Tibial nerve (tissue), 4 donors: ENCODE results near the gene ASCC1. TPM values are rescaled to one million over a fixed set of nuclear protein-coding genes. Genes with fewer than 3 reads are reported as not detected.

Experiments used
- DNase-seq, 2 donors: peaks; one replicate each; pipeline ENCODE4 v3.0.0-alpha.2; 2019; ENCODE audit warnings: low spot score in 2 of 2
- H3K27ac ChIP-seq, 4 donors: fragments of 200-600 bp; sonication (generic) in 3 of 4; one replicate each; pipeline ENCODE4 v1.5.1; 2017 to 2019; ENCODE audit warnings: mild to moderate bottlenecking in 1 of 4
- H3K27me3 ChIP-seq, 2 donors: fragments of 200-600 bp; sonication (generic) in 1 of 2; one replicate each; pipeline versions ENCODE4 v1.5.1 to v1.6.0; 2017 to 2019
- H3K36me3 ChIP-seq, 3 donors: fragments of 200-600 bp; sonication (generic); one replicate each; pipeline ENCODE4 v1.5.1; 2018 to 2019
- H3K4me1 ChIP-seq, 4 donors: fragments of 200-600 bp; sonication (generic) in 3 of 4; one replicate each; pipeline ENCODE4 v1.5.1; 2017 to 2019
- H3K4me3 ChIP-seq, 4 donors: fragments of 200-600 bp; sonication (generic) in 3 of 4; one replicate each; pipeline ENCODE4 v1.5.1; 2017 to 2019; ENCODE audit warnings: mild to moderate bottlenecking in 1 of 4, moderate library complexity in 1 of 4
- H3K9me3 ChIP-seq, 4 donors: fragments of 200-600 bp; sonication (generic) in 3 of 4; one replicate each; pipeline ENCODE4 v1.5.1; 2017 to 2019
- EP300 ChIP-seq, 2 donors: sonication (generic); formaldehyde crosslinking; IDR thresholded peaks; one replicate each; pipeline ENCODE4 v1.6.1; 2017; ENCODE audit warnings: antibody characterized with exemption in 2 of 2, mild to moderate bottlenecking in 1 of 2
- POLR2A ChIP-seq, 2 donors: fragments of 450-650 bp; IDR thresholded peaks; one replicate each; pipeline ENCODE4 v1.6.1; 2017; ENCODE audit warnings: antibody characterized with exemption in 2 of 2, mild to moderate bottlenecking in 2 of 2, moderate library complexity in 2 of 2
- WGBS, 2 donors: methylation state at CpG; one replicate each; pipeline ENCODE4 v1.1.5; 2018; 5-methylcytosine and 5-hydroxymethylcytosine counted together
- total RNA-seq, 4 donors: library from RNA; depleted of rRNA; stranded (reverse); fragments of >200 nt; gene quantifications; one replicate each; pipeline ENCODE4 v1.1.0, GENCODE V29; 2016
- TF ChIP-seq, protein P1 (sequence below), 5 experiments: fragments of 200-600 bp in 3 of 5; fragments of 450-650 bp in 2 of 5; sonication (generic) in 3 of 5; IDR thresholded peaks; one replicate each; pipeline ENCODE4 v1.5.1; 2016 to 2019; ENCODE audit warnings: antibody characterized with exemption in 5 of 5, mild to moderate bottlenecking in 3 of 5, moderate library complexity in 2 of 5

The ASCC1 gene
- total RNA-seq, 4 donors from 2014 or later: 34.2 to 85.7 (median 54.2) TPM

DNA sequence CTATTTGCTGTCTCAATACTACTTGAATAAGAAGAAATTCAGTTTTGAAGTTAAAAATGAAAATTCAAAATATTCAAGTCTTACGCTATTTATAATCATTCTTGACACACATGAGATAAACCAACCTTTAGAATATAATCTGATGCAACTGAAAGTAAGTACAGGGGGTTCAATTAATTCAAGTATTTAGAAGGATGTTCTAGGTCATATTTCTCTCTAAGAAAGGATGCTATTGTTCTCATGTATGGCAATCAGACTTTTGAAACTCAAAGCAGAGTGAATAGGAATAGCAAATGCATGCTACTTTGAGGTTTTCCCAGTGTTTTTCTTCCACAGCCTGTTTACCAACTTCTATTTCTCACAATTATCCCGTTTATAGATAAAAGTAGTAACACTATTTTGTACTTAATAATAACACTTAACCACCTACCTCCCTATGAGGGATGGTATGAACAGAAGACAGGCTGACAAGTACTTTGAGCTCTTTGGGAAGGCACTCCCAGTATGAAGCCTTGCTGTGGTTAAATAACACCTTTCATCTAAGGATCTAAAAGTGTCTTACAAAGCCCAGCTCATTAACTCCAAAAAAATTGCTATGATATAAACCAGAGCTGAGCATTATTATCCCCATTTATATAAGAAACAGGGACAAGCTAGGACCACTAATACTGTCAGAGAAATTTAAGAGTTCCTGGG is 109.8 kb downstream of the ASCC1 start:
- Histone ChIP-seq H3K27ac (peak overlapping the region in 2 of 4 donors; percentile 52 to 81), H3K4me1 (peaks cover 0 to 28% (median 12%) of the 10 kb centered on the region in 4 donors), H3K9me3 (no peaks in the 10 kb centered on the region), H3K36me3 (peaks cover 0 to 17% (median 0%) of the 10 kb centered on the region in 3 donors), H3K4me3 (no peak overlapping the region), H3K27me3 (no peaks in the 10 kb centered on the region)
- 56 to 62% methylated on average over 2 of the region's 2 CpGs for WGBS, 2 donors
- DNase-seq: no peak
- TF ChIP-seq POLR2A (IDR thresholded peaks at IDR 0.05) (no peak), EP300 (IDR thresholded peaks at IDR 0.05) (no peak)
- TF ChIP-seq, protein P1, sequence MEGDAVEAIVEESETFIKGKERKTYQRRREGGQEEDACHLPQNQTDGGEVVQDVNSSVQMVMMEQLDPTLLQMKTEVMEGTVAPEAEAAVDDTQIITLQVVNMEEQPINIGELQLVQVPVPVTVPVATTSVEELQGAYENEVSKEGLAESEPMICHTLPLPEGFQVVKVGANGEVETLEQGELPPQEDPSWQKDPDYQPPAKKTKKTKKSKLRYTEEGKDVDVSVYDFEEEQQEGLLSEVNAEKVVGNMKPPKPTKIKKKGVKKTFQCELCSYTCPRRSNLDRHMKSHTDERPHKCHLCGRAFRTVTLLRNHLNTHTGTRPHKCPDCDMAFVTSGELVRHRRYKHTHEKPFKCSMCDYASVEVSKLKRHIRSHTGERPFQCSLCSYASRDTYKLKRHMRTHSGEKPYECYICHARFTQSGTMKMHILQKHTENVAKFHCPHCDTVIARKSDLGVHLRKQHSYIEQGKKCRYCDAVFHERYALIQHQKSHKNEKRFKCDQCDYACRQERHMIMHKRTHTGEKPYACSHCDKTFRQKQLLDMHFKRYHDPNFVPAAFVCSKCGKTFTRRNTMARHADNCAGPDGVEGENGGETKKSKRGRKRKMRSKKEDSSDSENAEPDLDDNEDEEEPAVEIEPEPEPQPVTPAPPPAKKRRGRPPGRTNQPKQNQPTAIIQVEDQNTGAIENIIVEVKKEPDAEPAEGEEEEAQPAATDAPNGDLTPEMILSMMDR (IDR thresholded peaks at IDR 0.05): no peak

DNA sequence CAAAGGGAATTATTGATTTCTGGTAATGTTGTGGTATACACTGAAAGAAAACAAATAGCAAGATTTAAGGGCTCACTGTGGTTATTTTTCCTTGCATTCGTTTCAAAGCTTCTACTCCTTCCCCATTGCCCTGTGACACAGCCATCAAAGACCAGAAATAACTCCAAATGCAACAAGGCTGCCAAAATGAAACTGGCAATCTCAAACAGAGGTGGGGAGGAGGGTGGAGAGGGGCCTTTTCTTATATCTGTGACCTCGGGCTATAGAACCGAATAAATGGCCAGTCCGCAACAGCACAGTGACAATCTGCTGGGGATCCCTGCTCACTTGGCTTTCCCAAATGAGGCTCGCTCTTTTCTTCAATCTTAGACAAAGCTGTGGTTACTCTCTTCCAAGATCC is 110.4 kb downstream of the ASCC1 start:
- no peak for DNase-seq
- peak overlapping the region in 3 of 4 donors; percentile 2 to 81 (median 52) for H3K27ac ChIP-seq
- no peak overlapping the region for H3K4me3 ChIP-seq
- TF ChIP-seq, protein P1 (IDR thresholded peaks at IDR 0.05): no peak
- TF ChIP-seq POLR2A (IDR thresholded peaks at IDR 0.05) (no peak), EP300 (IDR thresholded peaks at IDR 0.05) (no peak)
- H3K36me3 ChIP-seq: peaks cover 0 to 22% (median 0%) of the 10 kb centered on the region in 3 donors
- H3K9me3 ChIP-seq: no peaks in the 10 kb centered on the region
- 58 to 68% methylated on average over 5 of the region's 5 CpGs for WGBS, 2 donors
- H3K27me3 ChIP-seq: no peaks in the 10 kb centered on the region
- peaks cover 0 to 28% (median 12%) of the 10 kb centered on the region in 4 donors for H3K4me1 ChIP-seq

DNA sequence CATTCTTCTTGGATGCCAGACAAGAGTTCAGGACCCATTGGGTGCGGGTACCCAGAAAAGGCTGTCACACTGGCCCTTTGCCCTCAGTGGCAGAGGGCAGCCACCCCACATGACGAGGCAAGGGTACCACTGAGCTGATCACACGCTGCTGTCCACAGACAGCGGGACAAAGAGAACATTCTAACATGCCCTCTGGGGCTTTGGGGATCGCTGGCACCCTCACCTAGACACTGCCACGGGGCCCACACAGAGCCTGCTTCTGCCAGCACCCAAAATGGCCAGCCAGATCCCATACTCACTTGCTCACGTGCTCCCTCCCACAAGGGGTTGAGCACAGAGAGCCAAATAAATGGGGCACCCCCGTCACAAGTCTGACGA is 111.0 kb downstream of the ASCC1 start:
- Histone ChIP-seq H3K36me3 (peaks cover 0 to 29% (median 0%) of the 10 kb centered on the region in 3 donors), H3K9me3 (no peaks in the 10 kb centered on the region), H3K4me3 (no peak overlapping the region), H3K27me3 (no peaks in the 10 kb centered on the region), H3K4me1 (peaks cover 0 to 28% (median 12%) of the 10 kb centered on the region in 4 donors), H3K27ac (peak overlapping the region in 3 of 4 donors; percentile 2 to 81 (median 70))
- DNase-seq: no peak
- WGBS, 2 donors: 65 to 77% methylated on average over 4 to 9 of the region's 9 CpGs
- TF ChIP-seq EP300 (IDR thresholded peaks at IDR 0.05) (no peak), POLR2A (IDR thresholded peaks at IDR 0.05) (no peak)
- TF ChIP-seq, protein P1 (IDR thresholded peaks at IDR 0.05): no peak

DNA sequence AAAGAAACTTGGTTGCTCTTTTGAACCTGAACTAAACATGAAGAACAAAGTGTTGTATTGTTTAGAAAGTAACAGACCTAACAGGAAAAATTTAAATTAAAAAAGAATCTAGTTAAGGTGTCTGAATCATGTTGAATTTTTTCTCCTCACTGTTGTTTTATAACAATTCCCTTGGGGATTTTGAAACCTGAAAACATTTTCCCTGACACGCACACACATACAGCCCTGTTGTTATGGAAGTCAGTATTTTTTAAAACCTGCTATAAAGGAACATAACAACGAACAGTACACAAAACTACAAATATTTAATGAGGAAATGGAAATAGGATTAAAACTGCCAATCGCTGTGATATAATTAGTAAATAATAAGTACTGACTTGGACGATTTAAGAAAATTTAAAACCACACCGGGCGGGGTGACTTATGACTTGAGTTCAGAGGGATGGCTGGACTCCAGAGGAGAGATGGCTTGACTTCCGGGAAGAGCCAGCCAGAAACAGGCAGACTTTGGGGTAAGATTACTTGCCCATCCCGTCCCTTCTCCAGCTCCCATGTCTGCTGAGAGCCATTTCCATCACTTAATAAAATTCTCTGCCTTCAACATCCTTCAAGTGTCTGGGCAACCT is 111.5 kb downstream of the ASCC1 start:
- WGBS, 2 donors: 59 to 64% methylated on average over 8 of the region's 8 CpGs
- no peak for TF ChIP-seq EP300 (IDR thresholded peaks at IDR 0.05)
- TF ChIP-seq, protein P1 (IDR thresholded peaks at IDR 0.05): no peak

GRCh38 chr10:72099600-72099921 is 116.5 kb downstream of the ASCC1 start:
- Histone ChIP-seq H3K27ac (no peak overlapping the region), H3K36me3 (peaks cover 0 to 71% (median 0%) of the 10 kb centered on the region in 3 donors), H3K27me3 (no peaks in the 10 kb centered on the region), H3K4me1 (peaks cover 0 to 13% (median 4%) of the 10 kb centered on the region in 4 donors), H3K4me3 (no peak overlapping the region), H3K9me3 (no peaks in the 10 kb centered on the region)
- TF ChIP-seq, protein P1 (IDR thresholded peaks at IDR 0.05): no peak
- TF ChIP-seq EP300 (IDR thresholded peaks at IDR 0.05) (no peak), POLR2A (IDR thresholded peaks at IDR 0.05) (no peak)
- DNase-seq: no peak
- WGBS, 2 donors: 95 to 97% methylated on average over 10 of the region's 10 CpGs

More for the DNA sequence above, 111.5 kb downstream of the ASCC1 start:
- H3K36me3 ChIP-seq: peaks cover 0 to 32% (median 0%) of the 10 kb centered on the region in 3 donors
- no peaks in the 10 kb centered on the region for H3K9me3 ChIP-seq
- peaks cover 0 to 28% (median 12%) of the 10 kb centered on the region in 4 donors for H3K4me1 ChIP-seq
- H3K27ac ChIP-seq: peak overlapping the region in 2 of 4 donors; percentile 70 to 81
- H3K27me3 ChIP-seq: no peaks in the 10 kb centered on the region
- H3K4me3 ChIP-seq: no peak overlapping the region
- DNase-seq: no peak
